ENCODE results near the gene C16orf54. TPM values are rescaled to one million over a fixed set of nuclear protein-coding genes. Genes with fewer than 3 reads are reported as not detected.
"Not testable (repeated sequence)": the region's sequence is repeated elsewhere in the genome, so short reads cannot be mapped to it uniquely, and the experiment has no call there.

Gene C16orf54
- not detected in 2 replicates for polyA plus RNA-seq (2011; rRNA removed)
- polyA minus RNA-seq (2011; rRNA and poly(A)+ RNA removed) = not detected in 2 replicates

GRCh38 chr16:29745853-29746345 is at the start of gene C16orf54:
C16orf54 (minus strand) TSS chr16:29745990; CDS start chr16:29744951, 1,039 bp downstream.
- no peak for TF ChIP-seq CTCF (IDR thresholded peaks at IDR 0.05; ENCODE audit: low read depth, low read length)
- ChIA-PET CTCF (no interaction called here), POLR2A (no interaction called here)
- Histone ChIP-seq H3K9me3 (ENCODE audit: control insufficient read depth, insufficient read depth, low read length) (peaks cover 7% of the 10 kb centered on the region; the same call in 1 of the 2 replicates), H3K4me3 (ENCODE audit: low read depth, low read length) (no peak within 1 kb of the TSS), H3K27ac (ENCODE audit: low read depth, low read length) (no peak within 1 kb of the TSS), H3K27me3 (ENCODE audit: control insufficient read depth, insufficient read depth, low read length) (peaks cover 15% of the 10 kb centered on the region)
- no peak for DNase-seq (ENCODE audit: low read depth, low spot score)

- ChIA-PET POLR2A (no interaction called here), CTCF (interaction anchor here (1.5 kb wide), 1 partner anchor 10 kb away, joined by 9 read pairs; no protein-coding TSS in a partner anchor)
- DNase-seq (ENCODE audit: low read depth, low spot score) = no peak
- H3K27ac ChIP-seq (ENCODE audit: low read depth, low read length) = no peak overlapping the region
- H3K27me3 ChIP-seq (ENCODE audit: control insufficient read depth, insufficient read depth, low read length) = no peaks in the 10 kb centered on the region
- no peaks in the 10 kb centered on the region; the same call in 1 of the 2 replicates for H3K9me3 ChIP-seq (ENCODE audit: control insufficient read depth, insufficient read depth, low read length)
- no peak overlapping the region for H3K4me3 ChIP-seq (ENCODE audit: low read depth, low read length)
- TF ChIP-seq CTCF (IDR thresholded peaks at IDR 0.05; ENCODE audit: low read depth, low read length) = no peak
Observed at GRCh38 chr16:29794231-29794710, 48.5 kb upstream of the C16orf54 start.

- CTCF ChIA-PET = interaction anchor here (1.2 to 1.5 kb wide), 2 partner anchors 8 to 56 kb away, joined by 5 to 9 read pairs; no protein-coding TSS in a partner anchor
- H3K27me3 ChIP-seq (ENCODE audit: control insufficient read depth, insufficient read depth, low read length); H3K9me3 ChIP-seq (ENCODE audit: control insufficient read depth, insufficient read depth, low read length); H3K27ac ChIP-seq (ENCODE audit: low read depth, low read length); DNase-seq (ENCODE audit: low read depth, low spot score); H3K4me3 ChIP-seq (ENCODE audit: low read depth, low read length); POLR2A ChIA-PET: not testable (repeated sequence)
Observed at GRCh38 chr16:29793153-29793552, 47.4 kb upstream of the C16orf54 start.

- CTCF ChIA-PET = interaction anchor here (1.2 kb wide), 1 partner anchor 57 kb away, joined by 5 read pairs; no protein-coding TSS in a partner anchor
- no peaks in the 10 kb centered on the region for H3K27me3 ChIP-seq (ENCODE audit: control insufficient read depth, insufficient read depth, low read length)
- no peak for DNase-seq (ENCODE audit: low read depth, low spot score)
- peak overlapping the region; percentile 88 for H3K4me3 ChIP-seq (ENCODE audit: low read depth, low read length)
- no peaks in the 10 kb centered on the region; the same call in 1 of the 2 replicates for H3K9me3 ChIP-seq (ENCODE audit: control insufficient read depth, insufficient read depth, low read length)
- no peak overlapping the region for H3K27ac ChIP-seq (ENCODE audit: low read depth, low read length)
- POLR2A ChIA-PET = no interaction called here
- no peak for TF ChIP-seq CTCF (IDR thresholded peaks at IDR 0.05; ENCODE audit: low read depth, low read length)
Observed at GRCh38 chr16:29791845-29792807, 46.3 kb upstream of the C16orf54 start.

- peak overlapping the region; percentile 88 for H3K4me3 ChIP-seq (ENCODE audit: low read depth, low read length)
- no peak for DNase-seq (ENCODE audit: low read depth, low spot score)
- POLR2A ChIA-PET = interaction anchor here (1.2 kb wide), 1 partner anchor 25 kb away, joined by 7 read pairs; the partner anchor contains the start of gene PAGR1
- no peak for TF ChIP-seq CTCF (IDR thresholded peaks at IDR 0.05; ENCODE audit: low read depth, low read length)
- H3K9me3 ChIP-seq (ENCODE audit: control insufficient read depth, insufficient read depth, low read length) = no peaks in the 10 kb centered on the region; the same call in 1 of the 2 replicates
- no peaks in the 10 kb centered on the region for H3K27me3 ChIP-seq (ENCODE audit: control insufficient read depth, insufficient read depth, low read length)
- H3K27ac ChIP-seq (ENCODE audit: low read depth, low read length) = no peak overlapping the region
- CTCF ChIA-PET = interaction anchor here (0.6 to 2.1 kb wide), 7 partner anchors 13 to 118 kb away, joined by 3 to 11 read pairs (median 3); partner anchors contain the start of genes ASPHD1 and ZG16
Observed at GRCh38 chr16:29790949-29791844, 45.4 kb upstream of the C16orf54 start.

Measured in AG04450 (cell line).